AG09319 (cell line): ENCODE data around the gene CHMP6.

Experiments
- DNase-seq: peaks from one replicate; pipeline ENCODE4 v3.0.0-alpha.2; 2010; ENCODE audit warnings: low read depth; ENCODE audit errors: extremely low read depth
- TF ChIP-seq, protein P1 (sequence below): IDR thresholded peaks from 2 replicates; pipeline ENCODE4 v1.5.1; 2011; ENCODE audit warnings: low read depth, mild to moderate bottlenecking, inconsistent platforms, low read length, moderate library complexity

CHMP6 gene

DNA sequence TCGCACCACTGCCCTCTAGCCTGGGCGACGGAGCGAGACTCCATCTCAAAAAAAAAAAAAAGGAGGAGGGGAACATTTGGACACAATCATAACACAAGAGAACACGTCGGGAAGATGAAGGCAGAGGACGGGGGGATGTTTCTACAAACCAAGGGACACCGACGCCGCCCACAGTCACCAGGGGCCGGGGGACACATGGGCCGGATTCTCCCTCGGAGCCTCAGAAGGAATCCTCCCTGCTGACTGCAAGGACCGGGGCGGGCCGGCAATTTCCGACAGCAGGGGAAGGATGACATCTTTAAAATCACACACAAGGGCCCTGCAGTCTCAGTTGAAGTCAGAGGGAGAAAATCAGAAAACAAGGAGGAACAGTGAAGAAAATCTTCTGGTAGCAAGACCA is 8.1 kb upstream of the CHMP6 start:
- DNase-seq: no peak
- TF ChIP-seq, protein P1, sequence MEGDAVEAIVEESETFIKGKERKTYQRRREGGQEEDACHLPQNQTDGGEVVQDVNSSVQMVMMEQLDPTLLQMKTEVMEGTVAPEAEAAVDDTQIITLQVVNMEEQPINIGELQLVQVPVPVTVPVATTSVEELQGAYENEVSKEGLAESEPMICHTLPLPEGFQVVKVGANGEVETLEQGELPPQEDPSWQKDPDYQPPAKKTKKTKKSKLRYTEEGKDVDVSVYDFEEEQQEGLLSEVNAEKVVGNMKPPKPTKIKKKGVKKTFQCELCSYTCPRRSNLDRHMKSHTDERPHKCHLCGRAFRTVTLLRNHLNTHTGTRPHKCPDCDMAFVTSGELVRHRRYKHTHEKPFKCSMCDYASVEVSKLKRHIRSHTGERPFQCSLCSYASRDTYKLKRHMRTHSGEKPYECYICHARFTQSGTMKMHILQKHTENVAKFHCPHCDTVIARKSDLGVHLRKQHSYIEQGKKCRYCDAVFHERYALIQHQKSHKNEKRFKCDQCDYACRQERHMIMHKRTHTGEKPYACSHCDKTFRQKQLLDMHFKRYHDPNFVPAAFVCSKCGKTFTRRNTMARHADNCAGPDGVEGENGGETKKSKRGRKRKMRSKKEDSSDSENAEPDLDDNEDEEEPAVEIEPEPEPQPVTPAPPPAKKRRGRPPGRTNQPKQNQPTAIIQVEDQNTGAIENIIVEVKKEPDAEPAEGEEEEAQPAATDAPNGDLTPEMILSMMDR: no peak

DNA sequence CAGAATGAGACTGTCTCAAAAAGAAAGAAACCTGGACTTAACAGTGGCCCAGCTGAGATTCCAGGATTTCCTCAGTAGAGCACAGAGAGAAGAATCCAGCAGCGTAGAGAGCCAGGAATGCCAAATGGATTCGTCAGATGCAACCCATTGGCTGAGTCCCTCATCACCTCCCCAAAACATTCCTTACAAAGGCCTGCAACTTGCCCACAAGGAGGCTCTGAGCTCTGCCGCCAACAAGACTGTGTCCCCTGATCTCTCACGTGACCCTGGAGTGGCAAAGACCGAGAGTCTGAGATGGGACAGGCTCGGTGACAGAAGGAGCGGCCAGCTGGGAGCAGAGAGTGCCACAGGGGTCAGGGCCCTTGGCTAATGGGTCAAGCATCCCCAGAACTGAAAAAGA is 6.9 kb upstream of the CHMP6 start:
- peak; percentile 70 for DNase-seq
- TF ChIP-seq, protein P1: peak; percentile 35

GRCh38 chr17:80986046-80986445 is 5.6 kb upstream of the CHMP6 start:
- TF ChIP-seq, protein P1: no peak
- DNase-seq: no peak

DNA sequence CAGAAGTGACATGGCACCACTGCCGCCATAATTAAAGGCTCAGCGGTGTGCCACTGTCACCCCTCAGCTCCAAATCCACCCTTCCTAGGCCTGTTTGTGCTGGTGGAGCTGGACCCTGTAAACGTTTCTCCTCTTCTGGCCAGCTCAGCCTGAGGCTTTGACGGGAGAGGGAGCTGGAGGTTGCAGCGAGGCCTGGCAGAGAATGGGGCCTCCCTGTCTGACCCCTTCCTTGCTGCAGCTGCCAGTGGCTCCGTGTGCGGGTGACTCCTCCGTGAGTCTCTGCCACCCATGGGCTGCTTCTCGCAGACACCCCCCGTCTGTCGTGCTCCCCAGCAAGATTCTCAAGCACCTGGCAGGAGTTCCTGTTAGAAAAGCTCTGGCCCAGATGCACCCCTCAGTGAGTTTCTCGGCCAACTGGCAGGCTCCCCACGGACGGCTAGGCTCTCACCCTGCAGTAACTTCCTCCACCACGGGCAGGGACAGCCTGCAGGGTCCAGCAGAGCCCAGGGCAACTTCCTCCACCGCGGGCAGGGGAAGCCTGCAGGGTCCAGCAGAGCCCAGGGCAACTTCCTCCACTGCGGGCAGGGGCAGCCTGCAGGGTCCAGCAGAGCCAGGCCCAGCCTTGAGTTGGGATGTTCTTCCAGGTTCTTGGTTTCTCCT is 4.7 kb upstream of the CHMP6 start:
- DNase-seq: no peak
- TF ChIP-seq, protein P1: no peak

GRCh38 chr17:80987941-80988461 is 3.6 kb upstream of the CHMP6 start:
- TF ChIP-seq, protein P1: no peak
- no peak for DNase-seq

GRCh38 chr17:80989586-80989913 is 2.1 kb upstream of the CHMP6 start:
- TF ChIP-seq, protein P1: no peak
- DNase-seq: no peak

- TF ChIP-seq, protein P1: no peak
- no peak for DNase-seq
Observed at GRCh38 chr17:80990921-80991644, 558 bp upstream of the CHMP6 start.
